ENCODE results near the gene ZSCAN5C.

GRCh38 chr19:56162258-56162657, 39.8 kb upstream of the ZSCAN5C start:
- no peak for TF ChIP-seq CTCF (IDR thresholded peaks at IDR 0.05)
- no peak for TF ChIP-seq POLR2A (IDR thresholded peaks at IDR 0.05)

Data from vagina (tissue), 2 donors.